H1 (cell line): ENCODE results near the gene CGB5. TPM values are rescaled to one million over a fixed set of nuclear protein-coding genes. Genes with fewer than 3 reads are reported as not detected.

Experiments used
- CTCF ChIA-PET: fragments of 300-600 bp; sonication (Branson Sonifier 250); formaldehyde crosslinking; loops from one replicate; lab custom pipeline; 2021; ENCODE audit not compliant: partially characterized antibody; lab: Charles Lee
- POLR2A ChIA-PET: fragments of 300-600 bp; sonication (Branson Sonifier 250); formaldehyde crosslinking; loops from one replicate; lab custom pipeline; 2021; ENCODE audit warnings: inconsistent platforms; ENCODE audit not compliant: partially characterized antibody; lab: Charles Lee
- DNase-seq, 2 experiments: peaks; one replicate each; pipeline versions ENCODE4 v3.0.0 to v3.0.0-alpha.2; 2010 to 2022; ENCODE audit warnings: low spot score in 2 of 2, low read depth in 1 of 2, mixed read lengths in 1 of 2
- FAIRE-seq: peaks from 2 replicates; lab custom pipeline; 2011; peaks lifted over from hg19 to GRCh38; lab: Jason Lieb, UNC
- H2AFZ ChIP-seq: 2 replicates; pipeline ENCODE4 v1.8.1; 2012; ENCODE audit warnings: low read length, inconsistent platforms
- H2AK5ac ChIP-seq: 2 replicates; pipeline ENCODE4 v1.6.1; 2013; ENCODE audit warnings: low read depth, low read length
- H2BK120ac ChIP-seq: replicated peaks from 2 replicates; pipeline ENCODE3; 2013; ENCODE audit warnings: low read depth, low read length, inconsistent platforms
- H2BK12ac ChIP-seq: 2 replicates; pipeline ENCODE4 v1.6.1; 2013; ENCODE audit warnings: low read depth, low read length
- H2BK15ac ChIP-seq: 2 replicates; pipeline ENCODE4 v1.6.1; 2013; ENCODE audit warnings: low read length
- H2BK20ac ChIP-seq: 2 replicates; pipeline ENCODE4 v1.6.1; 2013; ENCODE audit warnings: low read length
- H2BK5ac ChIP-seq: 2 replicates; pipeline ENCODE4 v1.6.1; 2013; ENCODE audit warnings: low read depth, low read length
- H3K14ac ChIP-seq: 2 replicates; pipeline ENCODE4 v1.6.1; 2013; ENCODE audit warnings: inconsistent platforms; ENCODE audit not compliant: insufficient read length
- H3K18ac ChIP-seq: 2 replicates; pipeline ENCODE4 v1.6.1; 2013; ENCODE audit warnings: low read length; ENCODE audit errors: extremely low read depth
- H3K23ac ChIP-seq: 2 replicates; pipeline ENCODE4 v1.6.1; 2013; ENCODE audit warnings: inconsistent platforms; ENCODE audit not compliant: insufficient read length
- H3K23me2 ChIP-seq: 2 replicates; pipeline ENCODE4 v1.6.1; 2013; ENCODE audit warnings: low read depth, low read length
- H3K27ac ChIP-seq: 2 replicates; pipeline ENCODE4 v1.6.1; 2011; ENCODE audit warnings: low read depth, low read length, inconsistent platforms
- H3K27me3 ChIP-seq, 4 experiments: replicated peaks in 1 of 4; 1 replicate in 1 of 4; 2 replicates in 3 of 4; pipeline versions ENCODE4 v1.6.1 to v1.8.1; 2011 to 2013; ENCODE audit warnings: low read length in 3 of 4, mild to moderate bottlenecking in 3 of 4, inconsistent platforms in 2 of 4, mixed read lengths in 2 of 4, moderate library complexity in 1 of 4; ENCODE audit not compliant: control insufficient read depth in 3 of 4, insufficient read depth in 3 of 4; ENCODE audit errors: extremely low read depth in 1 of 4
- H3K36me3 ChIP-seq, 4 experiments: 2 replicates each; pipeline versions ENCODE4 v1.6.1 to v1.8.1; 2011 to 2013; ENCODE audit warnings: mild to moderate bottlenecking in 4 of 4, low read length in 3 of 4, moderate library complexity in 2 of 4, control low read depth in 1 of 4, inconsistent platforms in 1 of 4; ENCODE audit not compliant: insufficient read depth in 4 of 4, control insufficient read depth in 2 of 4
- H3K4ac ChIP-seq: replicated peaks from 2 replicates; pipeline ENCODE3; 2013; ENCODE audit warnings: low read length, low read depth, mixed read lengths, inconsistent platforms; ENCODE audit not compliant: insufficient read length
- H3K4me1 ChIP-seq, 4 experiments: replicated peaks in 1 of 4; 1 replicate in 1 of 4; 2 replicates in 3 of 4; pipeline versions ENCODE4 v1.6.1 to v1.8.1; 2011 to 2013; ENCODE audit warnings: low read length in 3 of 4, inconsistent platforms in 2 of 4, mixed read lengths in 1 of 4; ENCODE audit not compliant: insufficient read depth in 4 of 4, control insufficient read depth in 3 of 4
- H3K4me2 ChIP-seq, 2 experiments: 2 replicates each; pipeline versions ENCODE4 v1.6.1 to v1.8.1; 2011 to 2013; ENCODE audit warnings: low read depth in 2 of 2, low read length in 2 of 2, control low read depth in 1 of 2, inconsistent platforms in 1 of 2, mild to moderate bottlenecking in 1 of 2; ENCODE audit not compliant: insufficient read depth in 1 of 2
- H3K4me3 ChIP-seq, 4 experiments: fragments of 200-600, 300-600 bp in 1 of 4; sonication (generic), shearing (Covaris generic), sonication (Bioruptor Twin) in 1 of 4; 2 replicates each; pipeline versions ENCODE4 v1.5.1 to v1.8.1; 2011 to 2016; ENCODE audit warnings: low read length in 4 of 4, low read depth in 3 of 4, control low read depth in 2 of 4, inconsistent platforms in 2 of 4, mild to moderate bottlenecking in 2 of 4, mixed read lengths in 1 of 4, moderate library complexity in 1 of 4; ENCODE audit not compliant: insufficient read depth in 2 of 4; ENCODE audit errors: extremely low read depth in 1 of 4
- H3K56ac ChIP-seq: replicated peaks from 2 replicates; pipeline ENCODE3; 2013; ENCODE audit warnings: low read depth, mild to moderate bottlenecking, mixed read lengths, low read length, inconsistent platforms; ENCODE audit not compliant: insufficient read length
- H3K79me1 ChIP-seq: 2 replicates; pipeline ENCODE4 v1.6.1; 2013; ENCODE audit warnings: low read depth, low read length, control low read depth
- H3K79me2 ChIP-seq, 2 experiments: 2 replicates each; pipeline versions ENCODE4 v1.6.1 to v1.8.1; 2012 to 2013; ENCODE audit warnings: low read length in 2 of 2, mild to moderate bottlenecking in 2 of 2, inconsistent platforms in 1 of 2; ENCODE audit not compliant: insufficient read depth in 2 of 2, control insufficient read depth in 1 of 2
- H3K9ac ChIP-seq, 4 experiments: replicated peaks in 1 of 4; 1 replicate in 1 of 4; 2 replicates in 3 of 4; pipeline versions ENCODE4 v1.6.1 to v1.8.1; 2011 to 2013; ENCODE audit warnings: low read depth in 3 of 4, low read length in 3 of 4, control low read depth in 2 of 4, mild to moderate bottlenecking in 2 of 4, moderate library complexity in 2 of 4, inconsistent platforms in 1 of 4; ENCODE audit errors: extremely low read depth in 1 of 4
- H3K9me3 ChIP-seq, 2 experiments: 2 replicates each; pipeline versions ENCODE4 v1.6.1 to v1.8.1; 2012 to 2013; ENCODE audit warnings: mild to moderate bottlenecking in 2 of 2, moderate library complexity in 2 of 2, control low read depth in 1 of 2, inconsistent platforms in 1 of 2, low read depth in 1 of 2, low read length in 1 of 2, mixed read lengths in 1 of 2; ENCODE audit not compliant: insufficient read depth in 2 of 2
- H4K20me1 ChIP-seq, 2 experiments: replicated peaks in 1 of 2; 2 replicates each; pipeline versions ENCODE3 to v1.8.1; 2011 to 2013; ENCODE audit warnings: inconsistent platforms in 2 of 2, low read length in 2 of 2, mild to moderate bottlenecking in 1 of 2; ENCODE audit not compliant: insufficient read depth in 2 of 2, control insufficient read depth in 1 of 2
- H4K5ac ChIP-seq: 2 replicates; pipeline ENCODE4 v1.6.1; 2013; ENCODE audit warnings: low read length, low read depth, mixed read lengths, inconsistent platforms; ENCODE audit not compliant: insufficient read length
- H4K8ac ChIP-seq: 2 replicates; pipeline ENCODE4 v1.8.0; 2013; ENCODE audit warnings: mild to moderate bottlenecking, moderate library complexity, low read length, inconsistent platforms; ENCODE audit not compliant: insufficient read depth; ENCODE audit errors: extremely low read depth
- H4K91ac ChIP-seq: replicated peaks from 2 replicates; pipeline ENCODE3; 2013; ENCODE audit warnings: low read length, mixed read lengths, inconsistent platforms; ENCODE audit not compliant: insufficient read length
- FOSL1 ChIP-seq: IDR thresholded peaks from 2 replicates; pipeline ENCODE4 v1.6.1; 2011; ENCODE audit warnings: mild to moderate bottlenecking, low read depth, low read length, moderate library complexity; ENCODE audit not compliant: insufficient read depth
- HDAC2 ChIP-seq, 2 experiments: fragments of 300-600 bp in 1 of 2; sonication (generic) in 1 of 2; IDR thresholded peaks; 2 replicates each; pipeline ENCODE4 v1.6.1; 2011 to 2012; ENCODE audit warnings: low read depth in 2 of 2, low read length in 2 of 2, mild to moderate bottlenecking in 2 of 2, moderate library complexity in 2 of 2, borderline replicate concordance in 1 of 2, inconsistent platforms in 1 of 2
- PHF8 ChIP-seq: fragments of 200-600 bp; sonication (generic); conservative IDR thresholded peaks from 2 replicates; pipeline ENCODE4 v1.7.1; 2012; ENCODE audit warnings: low read depth, mild to moderate bottlenecking, inconsistent platforms, low read length, moderate library complexity
- SAP30 ChIP-seq: fragments of 300-600 bp; sonication (generic); IDR thresholded peaks from 2 replicates; pipeline ENCODE4 v1.7.1; 2012; ENCODE audit warnings: low read length, moderate library complexity, mild to moderate bottlenecking, inconsistent platforms; ENCODE audit not compliant: insufficient read depth, insufficient replicate concordance
- TAF7 ChIP-seq: optimal IDR thresholded peaks from 2 replicates; pipeline ENCODE3; 2011; ENCODE audit warnings: low read depth, mild to moderate bottlenecking, inconsistent platforms, low read length, moderate library complexity, borderline replicate concordance
- TBP ChIP-seq: IDR thresholded peaks from 2 replicates; pipeline ENCODE4 v1.6.1; 2011; ENCODE audit warnings: low read depth, low read length, improper control_type of control experiment
- TCF12 ChIP-seq: IDR thresholded peaks from 2 replicates; pipeline ENCODE4 v1.6.1; 2011; ENCODE audit warnings: low read depth, mild to moderate bottlenecking, low read length
- WGBS, 2 experiments: shearing (Covaris generic) in 1 of 2; methylation state at CpG; one replicate each; pipeline versions ENCODE4 v1.1.6 to v1.1.7; 2013 to 2015; ENCODE audit warnings: low lambda C conversion rate in 2 of 2, mixed read lengths in 2 of 2, inconsistent platforms in 1 of 2, low coverage in 1 of 2, missing lambda C conversion rate in 1 of 2; ENCODE audit not compliant: insufficient replicate concordance in 2 of 2, insufficient coverage in 1 of 2, insufficient read length in 1 of 2; ENCODE audit errors: extremely low coverage in 1 of 2, missing lambda C conversion rate in 1 of 2; 5-methylcytosine and 5-hydroxymethylcytosine counted together
- polyA plus RNA-seq, 7 experiments: library from polyadenylated mRNA; depleted of rRNA in 3 of 7; stranded (reverse) in 5 of 7; unstranded in 2 of 7; fragments of >200 nt in 5 of 7; fragments of 200-250 nt in 2 of 7; gene quantifications; 1 replicate in 5 of 7; 2 replicates in 1 of 7; 4 replicates in 1 of 7; pipeline versions ENCODE4 v1.2.1 to v1.2.3, GENCODE V29; 2011 to 2013; ENCODE audit warnings: missing spikeins in 2 of 7, mixed read lengths in 2 of 7
- total RNA-seq: library from RNA; stranded (reverse); fragmentation: NEBNext Ultra II Directional; extraction: Animal tissue kit (Norgen Biotek cat#: 25700); gene quantifications from 2 replicates; pipeline ENCODE4 v1.2.1, GENCODE V29; 2021
- TF ChIP-seq, protein P1 (sequence below): IDR thresholded peaks from 2 replicates; pipeline ENCODE4 v1.6.1; 2012; ENCODE audit warnings: inconsistent platforms

The CGB5 gene
- total and polyA plus RNA-seq, 2 of the 8 experiments (the other 6 are each of a cell fraction or from before 2014, with no cell fraction given): 0.63 to 0.68 TPM

DNA sequence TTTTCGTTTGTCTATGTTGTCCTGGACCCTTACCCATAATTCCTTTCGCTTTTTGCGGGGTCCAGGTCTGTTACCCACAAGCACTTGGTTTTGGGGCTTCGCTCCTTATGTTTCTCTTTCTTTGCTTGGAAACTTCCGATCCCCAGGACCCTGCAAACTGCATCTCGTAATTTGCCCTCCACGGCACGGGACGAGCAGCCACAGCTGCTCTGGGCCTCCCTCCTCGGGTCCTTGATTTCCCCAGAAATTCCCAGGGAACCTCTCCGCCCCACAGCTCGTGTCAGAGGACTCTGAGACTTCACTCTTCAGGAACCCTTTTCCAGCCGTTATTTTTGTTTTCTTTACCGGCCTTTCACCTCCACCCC lies 42.2 kb downstream of the CGB5 start:
- WGBS, 2 experiments: 10% methylated on average over 14 of the region's 14 CpGs; no CpG with 5 or more reads in 1 of the 2 experiments

More for the DNA sequence above, 42.2 kb downstream of the CGB5 start:
- Histone ChIP-seq H3K18ac (peak overlapping the region; percentile 96; the same call in 1 of the 2 replicates), H3K23ac (no peak overlapping the region), H3K27me3 (peaks cover 0 to 3% (median 0%) of the 10 kb centered on the region in 4 experiments; a peak in 1 of 7 replicates), H3K23me2 (peaks cover 14% of the 10 kb centered on the region; the same call in 1 of the 2 replicates), H2BK5ac (peak overlapping the region; percentile 88; the same call in 1 of the 2 replicates), H4K8ac (peak overlapping the region; percentile 96), H3K27ac (peak overlapping the region; percentile 94), H4K20me1 (peaks cover 25 to 27% of the 10 kb centered on the region in 2 experiments), H4K5ac (peak overlapping the region; percentile 98), H3K79me1 (peaks cover 12% of the 10 kb centered on the region), H2BK12ac (0 out of 2 replicates have a peak overlapping the region, but pooled peaks have one; percentile 68), H3K4me2 (peak overlapping the region; percentile 82 to 88), H3K14ac (no peak overlapping the region), H4K91ac (no peak overlapping the region), H2BK120ac (no peak overlapping the region), H2AFZ (no peak overlapping the region; the same call in 1 of the 2 replicates), H3K4ac (peak overlapping the region; percentile 70), H3K36me3 (peaks cover 15 to 41% (median 19%) of the 10 kb centered on the region in 4 experiments), H2BK20ac (no peak overlapping the region), H3K79me2 (peaks cover 34 to 48% of the 10 kb centered on the region in 2 experiments), H3K4me3 (peak overlapping the region; percentile 84 to 97 (median 90)), H3K9me3 (no peaks in the 10 kb centered on the region), H2BK15ac (no peak overlapping the region), H3K9ac (peak overlapping the region; percentile 91 to 98 (median 96)), H3K4me1 (peaks cover 4 to 6% (median 5%) of the 10 kb centered on the region in 4 experiments), H2AK5ac (no peak overlapping the region), H3K56ac (peak overlapping the region; percentile 94)
- TF ChIP-seq SAP30 (peak; percentile 56), HDAC2 (IDR thresholded peaks at IDR 0.05; ENCODE audit: borderline replicate concordance in 1 of 2, low read depth in 2 of 2, low read length in 2 of 2) (0 out of 4 replicates have a peak, but pooled peaks of 1 of the 2 experiments have one; percentile 9), PHF8 (no peak), TBP (no peak), TCF12 (no peak), TAF7 (no peak), FOSL1 (no peak)
- TF ChIP-seq, protein P1, sequence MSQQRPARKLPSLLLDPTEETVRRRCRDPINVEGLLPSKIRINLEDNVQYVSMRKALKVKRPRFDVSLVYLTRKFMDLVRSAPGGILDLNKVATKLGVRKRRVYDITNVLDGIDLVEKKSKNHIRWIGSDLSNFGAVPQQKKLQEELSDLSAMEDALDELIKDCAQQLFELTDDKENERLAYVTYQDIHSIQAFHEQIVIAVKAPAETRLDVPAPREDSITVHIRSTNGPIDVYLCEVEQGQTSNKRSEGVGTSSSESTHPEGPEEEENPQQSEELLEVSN: no peak
- FAIRE-seq (no peak), DNase-seq (peak in 1 of 2 experiments; percentile 64)
- CTCF ChIA-PET: interaction anchor here (0.9 kb wide), 1 partner anchor 12 kb away, joined by 3 read pairs; no protein-coding TSS in a partner anchor
- POLR2A ChIA-PET: interaction anchor here (1.0 to 2.5 kb wide), 6 partner anchors 9 to 63 kb away, joined by 4 to 10 read pairs (median 7); no protein-coding TSS in a partner anchor
